SIG-M5 (cell line): ENCODE data around the gene LYSMD1.

Source experiments
- DNase-seq: peaks from one replicate; lab custom pipeline; 2025; lab: John Stamatoyannopoulos, UW

LYSMD1 gene

GRCh38 chr1:151175863-151176262 is 10.2 kb upstream of the LYSMD1 start, which contains the start of gene TMOD4:
TSS of gene TMOD4 (minus strand) at chr1:151175981. CDS start at chr1:151174875, 1,106 bp downstream.
- DNase-seq: no peak

DNA sequence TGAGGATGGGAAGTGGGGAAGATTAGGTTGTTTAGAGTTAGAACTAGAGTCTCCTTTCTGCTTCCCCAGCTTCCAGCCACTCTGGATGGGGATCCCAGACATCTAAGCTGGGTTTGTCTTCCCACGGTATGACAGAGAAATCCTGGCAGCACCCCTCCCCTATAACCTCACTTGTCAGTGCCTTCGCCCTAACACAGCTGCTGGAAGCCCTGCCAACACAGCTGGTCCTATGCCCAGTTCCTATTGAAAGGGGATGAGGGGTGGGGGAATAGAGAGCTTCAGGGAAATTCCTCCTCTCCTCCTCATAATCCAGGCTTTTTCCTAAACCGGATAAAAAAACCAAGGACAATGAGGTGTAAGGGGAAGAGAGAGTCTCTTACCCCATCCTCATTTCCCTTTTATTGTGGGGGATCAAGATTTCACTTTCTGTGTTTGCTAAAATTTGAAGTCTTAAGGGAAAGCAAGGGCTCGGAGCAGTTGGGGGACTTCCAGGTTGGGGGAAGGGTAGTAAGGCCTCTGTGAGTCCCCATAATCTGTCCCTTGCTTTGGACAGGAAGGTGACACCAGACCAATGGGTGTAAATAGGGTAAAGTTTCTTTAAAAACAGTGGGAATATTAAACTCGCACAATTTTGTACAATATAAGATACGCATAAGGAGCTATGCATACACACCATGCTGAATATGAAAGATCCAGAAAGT is 9.5 kb upstream of the LYSMD1 start:
- DNase-seq: no peak

- no peak for DNase-seq
These were observed 5.5 kb upstream of the LYSMD1 start for GRCh38 chr1:151171190-151171589.

DNA sequence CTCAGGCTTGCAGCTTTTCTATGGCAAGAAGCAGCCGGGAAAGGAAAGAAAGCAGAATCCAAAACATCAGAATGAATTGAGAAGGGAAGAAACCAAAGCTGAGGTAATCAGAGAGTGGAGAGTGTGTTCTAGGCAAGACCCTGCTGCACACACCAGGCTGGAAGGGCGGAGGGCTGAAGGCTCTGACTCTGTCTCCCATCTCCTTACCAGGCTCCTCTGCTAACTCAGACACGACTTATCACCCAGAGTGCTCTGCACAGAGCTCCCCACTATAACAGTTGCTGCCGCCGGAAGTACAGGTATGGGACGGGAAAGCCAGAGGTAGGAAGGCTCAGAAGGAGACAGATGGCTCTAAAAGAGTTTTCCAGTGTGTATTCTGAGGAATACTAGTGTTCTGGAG is 1.4 kb upstream of the LYSMD1 start:
- DNase-seq: no peak

DNA sequence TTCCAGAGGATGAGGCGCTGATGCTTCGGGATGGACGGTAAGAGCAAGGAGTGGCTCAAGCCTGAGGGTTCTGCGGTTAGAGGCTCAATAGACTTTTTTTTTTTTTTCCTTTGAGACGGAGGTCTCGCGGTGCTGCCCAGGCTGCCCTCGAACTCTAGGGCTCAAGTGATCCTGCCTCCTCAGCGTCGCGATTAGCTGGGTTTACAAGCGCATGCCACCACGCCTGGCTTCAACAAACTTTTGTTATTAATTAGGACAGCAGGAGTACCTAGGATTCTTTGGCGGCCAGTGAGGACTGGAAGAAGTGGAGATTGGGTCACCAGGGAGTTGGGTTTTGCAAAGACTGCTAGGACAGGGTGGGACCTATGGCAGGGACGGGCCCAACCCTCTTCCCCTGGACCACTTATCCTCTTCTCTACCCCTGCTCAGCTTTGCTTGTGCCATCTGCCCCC is 829 bp upstream of the LYSMD1 start:
- no peak for DNase-seq

DNA sequence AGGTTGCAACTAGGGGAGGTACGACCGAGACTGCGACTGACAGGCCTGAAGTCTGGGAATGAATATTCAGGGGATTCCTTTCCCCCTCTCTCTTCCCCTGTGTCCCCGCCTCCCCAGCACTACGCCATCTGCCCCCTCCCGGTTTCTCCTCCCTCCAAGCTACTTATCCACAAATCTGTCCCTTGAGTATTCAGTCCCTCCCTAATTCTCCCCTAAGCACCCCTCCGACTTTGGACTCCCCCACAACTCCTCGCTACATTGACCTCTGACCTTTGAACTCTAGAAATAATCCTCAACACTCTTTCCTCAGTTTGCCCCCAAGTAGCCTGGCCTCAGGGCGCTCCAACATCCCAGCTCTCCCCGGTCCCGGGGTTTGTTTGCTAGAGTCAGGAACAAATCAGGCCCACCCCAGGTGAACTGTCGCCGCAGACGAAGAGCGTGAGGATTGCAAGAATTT is 393 bp downstream of the LYSMD1 start:
- no peak for DNase-seq

DNA sequence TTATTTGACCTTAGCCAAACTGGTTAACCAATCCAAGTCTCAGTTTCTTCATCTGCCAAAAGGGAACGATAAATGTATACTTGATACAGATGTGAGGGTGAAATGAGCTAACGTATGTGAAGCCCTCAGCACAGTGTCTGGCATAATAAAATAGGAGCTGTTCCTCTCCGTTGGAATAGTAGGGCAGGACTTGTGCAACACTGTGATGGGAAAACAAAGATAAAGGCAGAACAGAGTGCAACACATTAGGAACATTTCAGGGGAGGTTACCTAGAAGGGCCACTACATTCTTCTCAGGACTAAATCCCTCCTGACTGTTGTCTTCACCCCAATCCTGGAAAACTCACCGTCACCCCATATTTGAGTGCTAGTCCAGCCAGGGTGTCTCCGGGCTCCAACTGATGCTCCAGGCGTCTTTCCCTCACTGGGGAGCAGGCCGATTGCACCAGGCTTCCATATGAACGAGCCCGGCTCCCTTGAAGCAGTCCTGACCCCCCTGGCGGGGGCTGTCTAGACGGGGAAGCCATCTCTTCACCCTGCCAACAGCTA is 896 bp downstream of the LYSMD1 start:
- no peak for DNase-seq

GRCh38 chr1:151159373-151159772 is 6.3 kb downstream of the LYSMD1 start:
- DNase-seq: no peak

- no peak for DNase-seq
These were observed 6.9 kb downstream of the LYSMD1 start for GRCh38 chr1:151158751-151159251.

- no peak for DNase-seq
These were observed 7.4 kb downstream of the LYSMD1 start for GRCh38 chr1:151158326-151158725.

- peak; percentile 91 for DNase-seq
These were observed 8.6 kb downstream of the LYSMD1 start for GRCh38 chr1:151157067-151157531.

- peak; percentile 64 for DNase-seq
These were observed 9.2 kb downstream of the LYSMD1 start, which contains the start of gene TNFAIP8L2 for GRCh38 chr1:151156515-151156819. TSS of gene TNFAIP8L2 (plus strand) at chr1:151156649. CDS start at chr1:151158698, 2,049 bp downstream.

- DNase-seq: no peak
These were observed 18.0 kb downstream of the LYSMD1 start for GRCh38 chr1:151147665-151148064.

DNA sequence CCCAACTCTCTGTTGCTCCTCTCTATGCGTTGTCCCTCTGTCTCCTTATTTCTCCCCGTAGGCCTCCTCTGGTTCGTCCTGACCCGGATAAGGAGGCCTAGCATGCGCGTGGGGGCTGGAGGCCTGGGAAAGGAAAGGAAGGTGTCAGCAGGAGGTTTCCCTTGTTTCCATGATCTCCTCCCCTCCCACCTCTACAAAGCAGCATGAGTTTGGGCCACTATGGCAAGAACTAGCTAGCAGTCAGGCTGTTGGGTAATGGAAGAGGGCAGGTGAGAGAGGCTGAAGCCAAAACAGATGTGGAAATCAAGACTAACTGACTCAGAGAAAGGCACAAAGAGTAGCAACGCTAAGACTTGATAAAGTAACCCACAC is 18.6 kb downstream of the LYSMD1 start:
- no peak for DNase-seq

DNA sequence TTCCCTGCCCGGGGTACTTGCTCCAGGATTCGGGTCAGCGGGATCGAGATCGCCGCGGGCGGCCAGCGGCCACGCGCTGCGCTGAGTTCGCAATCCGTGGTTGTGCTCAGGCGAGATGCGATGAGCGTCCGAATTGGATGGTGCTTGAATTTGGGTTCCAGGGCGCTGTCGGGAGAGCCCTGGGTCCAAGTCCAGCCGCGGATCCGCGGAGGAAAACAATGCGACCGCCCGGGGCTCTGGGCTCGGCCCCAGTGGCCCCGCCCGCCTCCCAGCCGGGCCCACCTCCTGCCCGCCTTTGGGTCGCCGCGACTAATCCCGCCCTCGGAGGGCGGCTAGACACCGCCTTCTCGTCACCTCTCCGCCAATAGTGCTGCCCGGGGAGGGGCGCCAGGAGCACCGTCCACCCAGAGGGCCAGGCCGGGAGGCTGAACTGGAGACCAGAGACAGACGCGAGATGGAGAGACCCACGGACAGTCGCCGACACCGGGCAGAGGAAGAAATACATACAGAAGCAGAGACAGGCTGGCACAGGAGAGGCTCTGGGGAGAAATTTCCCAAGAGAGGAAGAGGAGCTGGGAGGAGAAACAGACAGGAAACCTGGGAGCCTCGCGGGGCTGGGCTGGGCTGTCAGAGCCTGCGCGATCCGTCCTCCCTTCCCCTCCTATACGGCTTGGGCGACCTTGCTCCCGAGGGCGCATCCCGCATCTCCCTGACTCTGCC is 19.1 kb downstream of the LYSMD1 start, which contains the start of gene SEMA6C:
SEMA6C (minus strand) TSS at position 220 of the 720 bp plus-strand sequence. CDS start 4,010 bp downstream, outside the sequence.
- DNase-seq: peak; percentile 50

GRCh38 chr1:151146072-151146411 is 19.7 kb downstream of the LYSMD1 start:
- DNase-seq: no peak

GRCh38 chr1:151145304-151146071 is 20.2 kb downstream of the LYSMD1 start:
- DNase-seq: no peak

GRCh38 chr1:151144474-151145303 is 21.0 kb downstream of the LYSMD1 start:
- no peak for DNase-seq

GRCh38 chr1:151143986-151144385 is 21.7 kb downstream of the LYSMD1 start:
- DNase-seq: no peak

- no peak for DNase-seq
These were observed 22.7 kb downstream of the LYSMD1 start for GRCh38 chr1:151143057-151143435.

DNA sequence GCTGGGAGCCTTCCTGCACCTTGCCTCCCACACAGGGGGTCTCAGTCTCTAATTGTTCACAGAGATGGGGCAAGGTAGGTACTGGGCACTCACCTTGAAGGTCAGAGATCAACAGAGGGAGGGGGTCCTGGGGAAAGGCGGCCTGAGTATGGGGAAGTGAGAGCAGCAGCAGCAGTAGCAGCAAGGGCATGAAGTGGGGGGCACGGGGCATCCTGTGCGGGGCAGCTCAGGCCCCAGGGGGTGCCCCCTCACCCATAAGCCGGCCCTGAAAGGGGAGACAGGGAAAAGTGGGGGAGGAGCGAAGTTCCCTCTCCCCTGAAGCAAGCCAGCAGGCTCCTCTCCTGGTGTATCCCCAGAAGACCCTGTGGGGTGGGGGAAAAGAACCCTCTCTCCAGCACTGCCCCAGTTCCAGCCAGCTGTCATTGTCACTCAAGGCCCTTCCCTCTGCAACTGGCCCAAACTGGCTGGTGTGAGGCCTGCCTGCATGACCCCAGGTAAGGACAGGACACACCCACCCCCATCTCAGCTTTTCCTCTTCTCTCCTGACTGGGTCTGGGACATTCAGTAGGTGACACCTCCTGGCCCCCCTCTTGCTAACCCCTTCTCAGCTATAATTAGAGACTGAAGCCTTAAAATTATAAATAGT is 23.2 kb downstream of the LYSMD1 start:
- no peak for DNase-seq
